Parathyroid adenoma (tissue), 2 donors: Measurements from ENCODE around the gene CORO2A.

Experiments
- H2AFZ ChIP-seq: fragments of 300-600 bp; sonication (generic); one replicate; pipeline ENCODE4 v1.7.0; 2017; ENCODE audit warnings: antibody characterized with exemption, mild to moderate bottlenecking
- H3K27ac ChIP-seq: fragments of 300-600 bp; sonication (generic); one replicate; pipeline ENCODE4 v1.7.0; 2017
- H3K27me3 ChIP-seq: fragments of 300-600 bp; sonication (generic); one replicate; pipeline ENCODE4 v1.7.0; 2017; ENCODE audit warnings: low read length; ENCODE audit not compliant: control insufficient read depth, insufficient read depth
- H3K36me3 ChIP-seq: fragments of 300-600 bp; sonication (generic); one replicate; pipeline ENCODE4 v1.7.0; 2017; ENCODE audit warnings: low read length; ENCODE audit not compliant: control insufficient read depth, insufficient read depth
- H3K4me1 ChIP-seq: fragments of 300-600 bp; sonication (generic); one replicate; pipeline ENCODE4 v1.7.0; 2017; ENCODE audit warnings: control low read depth
- H3K4me2 ChIP-seq: fragments of 300-600 bp; sonication (generic); one replicate; pipeline ENCODE4 v1.7.0; 2017; ENCODE audit warnings: low read length
- H3K4me3 ChIP-seq: fragments of 300-600 bp; sonication (generic); one replicate; pipeline ENCODE4 v1.7.0; 2017; ENCODE audit warnings: low read depth, low read length
- H3K79me2 ChIP-seq: fragments of 300-600 bp; sonication (generic); one replicate; pipeline ENCODE4 v1.7.0; 2017; ENCODE audit warnings: control low read depth
- H3K9ac ChIP-seq: fragments of 300-600 bp; sonication (generic); one replicate; pipeline ENCODE4 v1.7.0; 2017; ENCODE audit warnings: mild to moderate bottlenecking
- H3K9me3 ChIP-seq: fragments of 300-600 bp; sonication (generic); one replicate; pipeline ENCODE4 v1.7.0; 2017; ENCODE audit warnings: low read length; ENCODE audit not compliant: control insufficient read depth
- TF ChIP-seq, protein P1 (sequence below): fragments of 300-600 bp; sonication (generic); IDR thresholded peaks from one replicate; pipeline ENCODE4 v1.7.0; 2017; ENCODE audit warnings: antibody characterized with exemption, mild to moderate bottlenecking
- donor health status: primary hyperparathyroidism.

The CORO2A gene

GRCh38 chr9:98209530-98209929, 17.1 kb upstream of the CORO2A start:
- no peaks in the 10 kb centered on the region for H3K4me1 ChIP-seq
- H3K9me3 ChIP-seq: no peaks in the 10 kb centered on the region
- no peaks in the 10 kb centered on the region for H3K79me2 ChIP-seq
- H3K4me3 ChIP-seq: no peak overlapping the region
- H3K27me3 ChIP-seq: no peaks in the 10 kb centered on the region
- H3K36me3 ChIP-seq: no peaks in the 10 kb centered on the region
- no peak overlapping the region for H3K4me2 ChIP-seq
- H3K9ac ChIP-seq: no peak overlapping the region
- H2AFZ ChIP-seq: no peak overlapping the region
- TF ChIP-seq, protein P1, sequence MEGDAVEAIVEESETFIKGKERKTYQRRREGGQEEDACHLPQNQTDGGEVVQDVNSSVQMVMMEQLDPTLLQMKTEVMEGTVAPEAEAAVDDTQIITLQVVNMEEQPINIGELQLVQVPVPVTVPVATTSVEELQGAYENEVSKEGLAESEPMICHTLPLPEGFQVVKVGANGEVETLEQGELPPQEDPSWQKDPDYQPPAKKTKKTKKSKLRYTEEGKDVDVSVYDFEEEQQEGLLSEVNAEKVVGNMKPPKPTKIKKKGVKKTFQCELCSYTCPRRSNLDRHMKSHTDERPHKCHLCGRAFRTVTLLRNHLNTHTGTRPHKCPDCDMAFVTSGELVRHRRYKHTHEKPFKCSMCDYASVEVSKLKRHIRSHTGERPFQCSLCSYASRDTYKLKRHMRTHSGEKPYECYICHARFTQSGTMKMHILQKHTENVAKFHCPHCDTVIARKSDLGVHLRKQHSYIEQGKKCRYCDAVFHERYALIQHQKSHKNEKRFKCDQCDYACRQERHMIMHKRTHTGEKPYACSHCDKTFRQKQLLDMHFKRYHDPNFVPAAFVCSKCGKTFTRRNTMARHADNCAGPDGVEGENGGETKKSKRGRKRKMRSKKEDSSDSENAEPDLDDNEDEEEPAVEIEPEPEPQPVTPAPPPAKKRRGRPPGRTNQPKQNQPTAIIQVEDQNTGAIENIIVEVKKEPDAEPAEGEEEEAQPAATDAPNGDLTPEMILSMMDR: no peak
- H3K27ac ChIP-seq: no peak overlapping the region

DNA sequence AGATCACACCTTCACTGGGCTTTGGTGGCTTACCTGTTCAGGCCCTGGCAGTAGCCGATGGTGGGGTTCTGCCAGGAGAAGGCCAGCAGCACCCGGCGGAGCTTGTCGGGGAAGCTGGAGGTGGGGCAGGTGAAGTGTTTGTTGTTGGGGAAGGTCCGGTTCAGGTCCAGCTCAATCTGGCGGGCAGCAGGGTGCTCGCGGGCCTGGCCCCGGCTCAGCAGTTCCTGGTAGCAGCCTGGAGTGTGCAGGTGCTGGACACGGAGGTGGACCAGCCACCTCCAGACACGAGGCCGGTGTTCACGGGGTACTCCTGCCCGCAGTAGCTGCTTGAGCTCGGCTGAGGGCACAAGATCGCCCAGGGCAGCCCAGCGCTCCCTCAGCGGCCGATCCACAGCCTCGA, 16.2 kb upstream of the CORO2A start:
- TF ChIP-seq, protein P1: no peak
- Histone ChIP-seq H3K4me3 (no peak overlapping the region), H3K9me3 (no peaks in the 10 kb centered on the region), H3K4me1 (no peaks in the 10 kb centered on the region), H3K36me3 (no peaks in the 10 kb centered on the region), H3K27me3 (no peaks in the 10 kb centered on the region), H2AFZ (no peak overlapping the region), H3K79me2 (no peaks in the 10 kb centered on the region), H3K4me2 (no peak overlapping the region), H3K27ac (no peak overlapping the region), H3K9ac (no peak overlapping the region)

- no peaks in the 10 kb centered on the region for H3K9me3 ChIP-seq
- H3K4me1 ChIP-seq: no peaks in the 10 kb centered on the region
- no peak overlapping the region for H3K4me2 ChIP-seq
- no peaks in the 10 kb centered on the region for H3K36me3 ChIP-seq
- H3K9ac ChIP-seq: no peak overlapping the region
- TF ChIP-seq, protein P1: no peak
- H3K27ac ChIP-seq: no peak overlapping the region
- H3K27me3 ChIP-seq: no peaks in the 10 kb centered on the region
- H3K79me2 ChIP-seq: no peaks in the 10 kb centered on the region
- no peak overlapping the region for H3K4me3 ChIP-seq
- H2AFZ ChIP-seq: no peak overlapping the region
Measured at GRCh38 chr9:98207606-98208005, 15.2 kb upstream of the CORO2A start.

GRCh38 chr9:98206754-98207153, 14.3 kb upstream of the CORO2A start:
- Histone ChIP-seq H2AFZ (no peak overlapping the region), H3K9me3 (no peaks in the 10 kb centered on the region), H3K4me3 (no peak overlapping the region), H3K27me3 (no peaks in the 10 kb centered on the region), H3K4me2 (no peak overlapping the region), H3K9ac (no peak overlapping the region), H3K36me3 (no peaks in the 10 kb centered on the region), H3K27ac (no peak overlapping the region), H3K79me2 (no peaks in the 10 kb centered on the region), H3K4me1 (no peaks in the 10 kb centered on the region)
- TF ChIP-seq, protein P1: no peak

DNA sequence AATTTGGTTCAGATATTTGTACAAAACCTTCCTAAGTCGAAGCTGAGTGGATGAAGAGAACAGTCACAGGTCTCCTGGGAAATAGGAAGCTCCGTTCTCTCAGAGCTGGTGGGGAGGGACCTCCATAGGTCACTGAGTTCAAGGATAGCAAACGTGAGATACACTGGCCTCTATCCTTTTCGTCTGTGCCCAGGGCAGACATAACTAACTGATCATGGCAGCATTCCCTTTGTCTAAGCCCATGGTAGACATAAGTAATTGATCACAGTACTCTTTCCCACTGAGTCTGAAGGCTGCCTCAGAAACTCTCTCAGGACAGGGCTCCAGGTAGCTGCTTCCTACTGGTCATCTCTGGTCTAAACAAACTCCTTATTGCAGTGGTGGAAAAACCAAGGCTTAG, 12.3 kb upstream of the CORO2A start:
- Histone ChIP-seq H3K9me3 (no peaks in the 10 kb centered on the region), H3K9ac (no peak overlapping the region), H3K27me3 (no peaks in the 10 kb centered on the region), H3K4me2 (no peak overlapping the region), H3K79me2 (no peaks in the 10 kb centered on the region), H2AFZ (no peak overlapping the region), H3K4me3 (no peak overlapping the region), H3K27ac (no peak overlapping the region), H3K4me1 (no peaks in the 10 kb centered on the region), H3K36me3 (no peaks in the 10 kb centered on the region)
- TF ChIP-seq, protein P1: no peak
